HL-60 (cell line): ENCODE results near the gene ADPRS.

Source experiments
- DNase-seq, 2 experiments: peaks; one replicate each; pipeline ENCODE4 v3.0.0-alpha.2; 2010 to 2020; ENCODE audit warnings: low read depth in 1 of 2, low spot score in 1 of 2
- H3K27ac ChIP-seq: fragments of 250-450 bp; sonication (Bioruptor Pico); replicated peaks from 2 replicates; pipeline ENCODE4 v1.5.1; 2020; ENCODE audit warnings: mild to moderate bottlenecking, moderate library complexity
- H3K27me3 ChIP-seq: fragments of 250-450 bp; sonication (Bioruptor Pico); 2 replicates; pipeline ENCODE4 v1.5.1; 2021; ENCODE audit warnings: mild to moderate bottlenecking, moderate library complexity; ENCODE audit not compliant: insufficient read depth, poor library complexity, severe bottlenecking
- H3K4me3 ChIP-seq: replicated peaks from 2 replicates; pipeline ENCODE4 v1.5.1; 2011; ENCODE audit warnings: mild to moderate bottlenecking, control low read depth, low read length; ENCODE audit not compliant: insufficient read depth
- GABPA ChIP-seq: IDR thresholded peaks from 2 replicates; pipeline ENCODE4 v1.6.1; 2012; ENCODE audit warnings: low read depth
- POLR2AphosphoS5 ChIP-seq: IDR thresholded peaks from 2 replicates; pipeline ENCODE4 v1.6.1; 2012; ENCODE audit warnings: low read depth
- SPI1 ChIP-seq: IDR thresholded peaks from 2 replicates; pipeline ENCODE4 v1.6.1; 2012; ENCODE audit warnings: low read depth, mild to moderate bottlenecking, borderline replicate concordance
- TF ChIP-seq, protein P1 (sequence below): IDR thresholded peaks from 2 replicates; pipeline ENCODE4 v1.6.1; 2012; ENCODE audit warnings: low read depth; ENCODE audit not compliant: insufficient replicate concordance
- TF ChIP-seq, protein P2 (sequence below): IDR thresholded peaks from one replicate; pipeline ENCODE4 v1.5.1; 2011; ENCODE audit warnings: low read length, control low read depth, inconsistent platforms; ENCODE audit not compliant: insufficient read depth

Gene ADPRS

GRCh38 chr1:36080801-36081200, 7.9 kb upstream of the ADPRS start:
- Histone ChIP-seq H3K27ac (no peak overlapping the region), H3K27me3 (no peaks in the 10 kb centered on the region), H3K4me3 (no peak overlapping the region)
- TF ChIP-seq, protein P1, sequence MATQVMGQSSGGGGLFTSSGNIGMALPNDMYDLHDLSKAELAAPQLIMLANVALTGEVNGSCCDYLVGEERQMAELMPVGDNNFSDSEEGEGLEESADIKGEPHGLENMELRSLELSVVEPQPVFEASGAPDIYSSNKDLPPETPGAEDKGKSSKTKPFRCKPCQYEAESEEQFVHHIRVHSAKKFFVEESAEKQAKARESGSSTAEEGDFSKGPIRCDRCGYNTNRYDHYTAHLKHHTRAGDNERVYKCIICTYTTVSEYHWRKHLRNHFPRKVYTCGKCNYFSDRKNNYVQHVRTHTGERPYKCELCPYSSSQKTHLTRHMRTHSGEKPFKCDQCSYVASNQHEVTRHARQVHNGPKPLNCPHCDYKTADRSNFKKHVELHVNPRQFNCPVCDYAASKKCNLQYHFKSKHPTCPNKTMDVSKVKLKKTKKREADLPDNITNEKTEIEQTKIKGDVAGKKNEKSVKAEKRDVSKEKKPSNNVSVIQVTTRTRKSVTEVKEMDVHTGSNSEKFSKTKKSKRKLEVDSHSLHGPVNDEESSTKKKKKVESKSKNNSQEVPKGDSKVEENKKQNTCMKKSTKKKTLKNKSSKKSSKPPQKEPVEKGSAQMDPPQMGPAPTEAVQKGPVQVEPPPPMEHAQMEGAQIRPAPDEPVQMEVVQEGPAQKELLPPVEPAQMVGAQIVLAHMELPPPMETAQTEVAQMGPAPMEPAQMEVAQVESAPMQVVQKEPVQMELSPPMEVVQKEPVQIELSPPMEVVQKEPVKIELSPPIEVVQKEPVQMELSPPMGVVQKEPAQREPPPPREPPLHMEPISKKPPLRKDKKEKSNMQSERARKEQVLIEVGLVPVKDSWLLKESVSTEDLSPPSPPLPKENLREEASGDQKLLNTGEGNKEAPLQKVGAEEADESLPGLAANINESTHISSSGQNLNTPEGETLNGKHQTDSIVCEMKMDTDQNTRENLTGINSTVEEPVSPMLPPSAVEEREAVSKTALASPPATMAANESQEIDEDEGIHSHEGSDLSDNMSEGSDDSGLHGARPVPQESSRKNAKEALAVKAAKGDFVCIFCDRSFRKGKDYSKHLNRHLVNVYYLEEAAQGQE, result no peak
- TF ChIP-seq GABPA, result no peak
- TF ChIP-seq, protein P2, sequence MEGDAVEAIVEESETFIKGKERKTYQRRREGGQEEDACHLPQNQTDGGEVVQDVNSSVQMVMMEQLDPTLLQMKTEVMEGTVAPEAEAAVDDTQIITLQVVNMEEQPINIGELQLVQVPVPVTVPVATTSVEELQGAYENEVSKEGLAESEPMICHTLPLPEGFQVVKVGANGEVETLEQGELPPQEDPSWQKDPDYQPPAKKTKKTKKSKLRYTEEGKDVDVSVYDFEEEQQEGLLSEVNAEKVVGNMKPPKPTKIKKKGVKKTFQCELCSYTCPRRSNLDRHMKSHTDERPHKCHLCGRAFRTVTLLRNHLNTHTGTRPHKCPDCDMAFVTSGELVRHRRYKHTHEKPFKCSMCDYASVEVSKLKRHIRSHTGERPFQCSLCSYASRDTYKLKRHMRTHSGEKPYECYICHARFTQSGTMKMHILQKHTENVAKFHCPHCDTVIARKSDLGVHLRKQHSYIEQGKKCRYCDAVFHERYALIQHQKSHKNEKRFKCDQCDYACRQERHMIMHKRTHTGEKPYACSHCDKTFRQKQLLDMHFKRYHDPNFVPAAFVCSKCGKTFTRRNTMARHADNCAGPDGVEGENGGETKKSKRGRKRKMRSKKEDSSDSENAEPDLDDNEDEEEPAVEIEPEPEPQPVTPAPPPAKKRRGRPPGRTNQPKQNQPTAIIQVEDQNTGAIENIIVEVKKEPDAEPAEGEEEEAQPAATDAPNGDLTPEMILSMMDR, result no peak
- no peak for TF ChIP-seq POLR2AphosphoS5
- no peak for TF ChIP-seq SPI1
- DNase-seq, result no peak

DNA sequence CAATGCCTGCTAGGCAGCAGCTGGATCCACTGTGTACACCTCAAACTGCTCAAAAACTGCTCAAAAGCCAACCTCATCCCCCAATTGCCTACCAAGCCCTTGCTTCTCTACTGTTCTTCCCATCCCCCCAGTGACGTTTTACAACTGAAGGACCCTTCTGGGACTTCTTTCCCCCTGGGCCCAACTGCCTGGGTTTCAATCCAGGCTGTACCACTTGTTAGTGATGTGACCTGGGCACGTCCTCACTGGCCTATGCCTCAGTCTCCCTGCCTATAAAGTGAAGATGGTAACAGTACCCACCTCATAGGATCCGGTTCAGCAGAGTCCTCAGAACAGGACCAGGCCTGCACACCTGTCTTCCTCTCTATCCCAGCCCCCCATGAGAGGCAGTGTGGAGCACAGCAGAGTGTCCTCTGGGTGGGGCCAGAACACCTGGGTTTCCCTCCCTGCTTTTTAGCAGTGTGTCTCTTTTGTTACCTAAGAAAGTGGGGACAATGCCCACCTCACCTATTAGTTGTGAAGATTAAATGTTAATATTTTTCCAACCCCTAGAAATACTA, 6.7 kb upstream of the ADPRS start:
- Histone ChIP-seq H3K27ac (no peak overlapping the region), H3K4me3 (no peak overlapping the region), H3K27me3 (no peaks in the 10 kb centered on the region)
- no peak for DNase-seq
- TF ChIP-seq GABPA (no peak), SPI1 (no peak), POLR2AphosphoS5 (no peak)
- TF ChIP-seq, protein P1, result no peak
- TF ChIP-seq, protein P2, result no peak

- no peak overlapping the region for H3K27ac ChIP-seq
- H3K4me3 ChIP-seq, result no peak overlapping the region
- DNase-seq, result no peak
Observed at GRCh38 chr1:36083219-36083618, 5.5 kb upstream of the ADPRS start.

More at GRCh38 chr1:36083219-36083618, 5.5 kb upstream of the ADPRS start:
- TF ChIP-seq, protein P2, result no peak
- TF ChIP-seq, protein P1, result no peak
- no peak for TF ChIP-seq POLR2AphosphoS5
- TF ChIP-seq SPI1, result no peak
- no peak for TF ChIP-seq GABPA
- no peaks in the 10 kb centered on the region for H3K27me3 ChIP-seq
